GM23248 (cell line): Measurements from ENCODE around the gene RANBP3L. TPM values are rescaled to one million over a fixed set of nuclear protein-coding genes. Genes with fewer than 3 reads are reported as not detected.
A peak's percentile ranks its signal among the peaks of the same experiment; 100 is the strongest.

Experiments used
- DNase-seq: peaks from one replicate; pipeline ENCODE4 v3.0.0-alpha.2; 2015
- H2AFZ ChIP-seq: fragments of 200-600 bp; sonication (generic); 2 replicates; pipeline ENCODE4 v1.6.1; 2016; ENCODE audit warnings: antibody characterized with exemption
- H3F3A ChIP-seq: fragments of 200-600 bp; sonication (generic); 2 replicates; pipeline ENCODE4 v1.6.1; 2016; ENCODE audit warnings: mild to moderate bottlenecking, antibody characterized with exemption, mixed run types; ENCODE audit not compliant: insufficient read depth
- H3K27ac ChIP-seq: fragments of 200-600 bp; sonication (generic); 2 replicates; pipeline ENCODE4 v1.5.1; 2016; ENCODE audit warnings: mild to moderate bottlenecking
- H3K27me3 ChIP-seq: fragments of 200-600 bp; sonication (generic); replicated peaks from 2 replicates; pipeline ENCODE4 v1.6.1; 2016; ENCODE audit warnings: mild to moderate bottlenecking; ENCODE audit not compliant: insufficient read depth
- H3K36me3 ChIP-seq: fragments of 200-600 bp; sonication (generic); 2 replicates; pipeline ENCODE4 v1.6.1; 2016; ENCODE audit warnings: low read depth, mild to moderate bottlenecking
- H3K4me1 ChIP-seq: fragments of 200-600 bp; sonication (generic); 2 replicates; pipeline ENCODE4 v1.6.1; 2016; ENCODE audit warnings: mild to moderate bottlenecking; ENCODE audit not compliant: insufficient read depth
- H3K4me2 ChIP-seq: fragments of 200-600 bp; sonication (generic); one replicate; pipeline ENCODE4 v1.6.1; 2016; ENCODE audit warnings: mild to moderate bottlenecking; ENCODE audit not compliant: unreplicated experiment
- H3K4me3 ChIP-seq: fragments of 200-600 bp; sonication (generic); 2 replicates; pipeline ENCODE4 v1.5.1; 2016; ENCODE audit warnings: mild to moderate bottlenecking
- H3K79me2 ChIP-seq: fragments of 200-600 bp; sonication (generic); 2 replicates; pipeline ENCODE4 v1.6.1; 2016; ENCODE audit warnings: mild to moderate bottlenecking; ENCODE audit not compliant: insufficient read depth
- H3K9ac ChIP-seq: fragments of 200-600 bp; sonication (generic); 2 replicates; pipeline ENCODE4 v1.6.1; 2016; ENCODE audit warnings: mild to moderate bottlenecking
- H3K9me2 ChIP-seq: fragments of 200-600 bp; sonication (generic); 2 replicates; pipeline ENCODE4 v1.6.1; 2016; ENCODE audit warnings: mixed run types, mild to moderate bottlenecking, moderate library complexity; ENCODE audit not compliant: insufficient read depth
- H3K9me3 ChIP-seq: fragments of 200-600 bp; sonication (generic); one replicate; pipeline ENCODE4 v1.6.1; 2017; ENCODE audit warnings: low read depth
- H4K20me1 ChIP-seq: fragments of 200-600 bp; sonication (generic); 2 replicates; pipeline ENCODE4 v1.6.0; 2016; ENCODE audit not compliant: insufficient read depth
- EZH2 ChIP-seq: fragments of 200-600 bp; sonication (generic); IDR thresholded peaks from 2 replicates; pipeline ENCODE4 v1.6.1; 2018; ENCODE audit warnings: antibody characterized with exemption, mild to moderate bottlenecking; ENCODE audit not compliant: insufficient read depth, poor library complexity, severe bottlenecking
- EZH2phosphoT487 ChIP-seq: fragments of 200-600 bp; sonication (generic); IDR thresholded peaks from 2 replicates; pipeline ENCODE4 v1.6.1; 2018; ENCODE audit warnings: antibody characterized with exemption, moderate library complexity, mild to moderate bottlenecking, low read depth; ENCODE audit not compliant: insufficient read depth
- WGBS, 2 experiments: methylation state at CpG; one replicate each; pipeline ENCODE4 v1.1.6; 2015 to 2017; ENCODE audit warnings: low lambda C conversion rate in 2 of 2, low coverage in 1 of 2; ENCODE audit errors: missing lambda C conversion rate in 2 of 2; 5-methylcytosine and 5-hydroxymethylcytosine counted together
- in situ Hi-C: fragments of 300-500 bp; cut with MboI; formaldehyde crosslinking; loops from 2 replicates; pipeline ENCODE4 v1.15.0; 2020
- polyA plus RNA-seq: library from polyadenylated mRNA; unstranded; fragments of >200 nt; fragmentation: Nextera tagmentation; extraction: Ambion mirVana; gene quantifications from 2 replicates; pipeline ENCODE4 v1.2.1, GENCODE V29; 2016
- total RNA-seq: library from RNA; depleted of rRNA; stranded (reverse); fragments of >200 nt; shearing (Covaris generic); gene quantifications from 2 replicates; pipeline ENCODE4 v1.2.3, GENCODE V29; 2014

The RANBP3L gene
- total and polyA plus RNA-seq, 2 experiments from 2014 or later, result not detected

DNA sequence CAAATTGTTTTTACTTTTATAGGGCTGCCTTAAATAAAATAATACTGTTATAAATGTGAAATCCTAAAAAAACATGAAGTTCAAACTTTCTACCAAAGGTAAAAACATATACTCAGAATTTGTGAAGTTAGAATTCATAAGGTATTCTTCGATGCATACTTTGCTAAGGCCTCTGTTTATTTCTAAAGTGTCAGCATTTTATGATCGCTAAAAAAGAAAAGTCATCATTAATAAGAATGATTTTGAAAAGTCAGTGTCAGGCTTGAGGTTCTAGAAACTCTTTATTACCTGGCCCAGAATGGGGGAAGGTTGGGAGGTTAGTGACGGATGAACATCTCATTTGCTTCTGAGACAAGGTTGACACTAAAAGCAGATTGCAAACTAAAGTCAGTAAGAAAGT lies 33.8 kb downstream of the RANBP3L start:
- no peak overlapping the region for H3K4me3 ChIP-seq
- in situ Hi-C loops, result loop anchor here (25.0 kb wide), 1 partner anchor 419 kb away; no protein-coding TSS in a partner anchor
- H3K36me3 ChIP-seq, result no peaks in the 10 kb centered on the region
- no peaks in the 10 kb centered on the region for H3K9me2 ChIP-seq
- H3K4me1 ChIP-seq, result peaks cover 14% of the 10 kb centered on the region
- no peak overlapping the region for H3K9ac ChIP-seq
- H3K9me3 ChIP-seq, result no peaks in the 10 kb centered on the region
- TF ChIP-seq EZH2, result no peak
- no peak for TF ChIP-seq EZH2phosphoT487
- H4K20me1 ChIP-seq, result no peaks in the 10 kb centered on the region
- H3K27ac ChIP-seq, result no peak overlapping the region
- H3K4me2 ChIP-seq, result no peak overlapping the region
- WGBS, 2 experiments, result 97 to 98% methylated on average over 3 of the region's 3 CpGs
- H3K79me2 ChIP-seq, result no peaks in the 10 kb centered on the region
- no peaks in the 10 kb centered on the region for H3K27me3 ChIP-seq
- no peaks in the 10 kb centered on the region for H3F3A ChIP-seq
- DNase-seq, result no peak
- no peak overlapping the region for H2AFZ ChIP-seq

DNA sequence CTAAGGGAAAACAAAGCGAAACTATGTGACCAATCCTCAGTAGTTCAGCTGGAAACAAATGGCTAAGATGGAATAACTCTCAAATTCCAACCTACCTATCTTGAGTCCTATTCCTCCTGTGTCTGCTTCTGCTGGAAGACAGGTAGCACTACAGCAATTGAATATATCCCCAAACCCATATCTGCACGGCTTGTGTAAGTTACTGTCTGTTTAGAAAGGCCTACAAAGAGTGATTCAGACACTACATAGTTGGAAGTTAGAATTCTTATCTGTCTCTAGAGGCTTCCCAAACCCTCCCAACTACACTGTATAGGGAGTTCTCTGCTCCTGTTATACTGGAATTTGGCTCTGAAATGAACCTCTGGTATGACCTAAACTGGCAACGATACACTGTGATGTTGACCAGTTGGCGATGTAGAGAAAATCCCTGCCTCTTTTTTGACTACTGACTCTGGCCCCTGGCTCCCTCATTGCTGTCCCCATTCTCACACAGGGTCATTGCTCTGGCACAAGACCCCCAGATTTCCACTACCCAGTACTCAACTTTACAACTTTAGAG lies 37.4 kb downstream of the RANBP3L start:
- 90% methylated on average over 4 of the region's 4 CpGs for WGBS, 2 experiments
- H3K4me2 ChIP-seq, result no peak overlapping the region

DNA sequence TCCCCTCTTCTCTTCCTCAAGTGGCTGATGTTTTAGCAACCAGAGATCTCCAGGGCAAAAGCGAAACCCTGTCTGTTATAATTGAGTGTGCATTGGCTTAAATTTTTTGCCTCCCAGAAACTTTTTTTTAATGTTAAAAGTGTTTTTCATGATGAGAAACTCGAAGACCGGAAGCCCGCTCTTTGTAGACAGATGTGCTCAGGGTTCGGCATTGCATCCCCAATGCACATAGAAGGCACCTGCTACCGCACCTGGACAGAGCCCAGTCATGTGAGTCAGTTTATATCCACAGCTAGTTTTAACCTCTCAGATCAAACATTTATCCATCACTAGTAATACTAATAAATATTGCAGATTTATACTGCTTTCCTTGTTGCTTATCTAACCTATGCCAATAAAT lies 40.5 kb downstream of the RANBP3L start:
- Histone ChIP-seq H3K4me1 (no peaks in the 10 kb centered on the region), H3K9ac (no peak overlapping the region), H3K36me3 (no peaks in the 10 kb centered on the region), H2AFZ (no peak overlapping the region), H3K9me3 (no peaks in the 10 kb centered on the region), H4K20me1 (no peaks in the 10 kb centered on the region), H3K4me3 (no peak overlapping the region), H3K4me2 (no peak overlapping the region), H3F3A (no peaks in the 10 kb centered on the region), H3K27me3 (no peaks in the 10 kb centered on the region), H3K27ac (no peak overlapping the region), H3K9me2 (no peaks in the 10 kb centered on the region), H3K79me2 (no peaks in the 10 kb centered on the region)
- no peak for TF ChIP-seq EZH2
- no peak for TF ChIP-seq EZH2phosphoT487
- DNase-seq, result no peak
- in situ Hi-C loops, result loop anchor here (25.0 kb wide), 1 partner anchor 426 kb away; no protein-coding TSS in a partner anchor
- 79 to 84% methylated on average over 6 of the region's 6 CpGs for WGBS, 2 experiments

More for the DNA sequence above, 37.4 kb downstream of the RANBP3L start:
- Histone ChIP-seq H3K9me3 (no peaks in the 10 kb centered on the region), H3K4me1 (no peaks in the 10 kb centered on the region), H3K4me3 (no peak overlapping the region), H4K20me1 (no peaks in the 10 kb centered on the region), H3K27ac (no peak overlapping the region), H2AFZ (peak overlapping the region; percentile 41), H3K79me2 (no peaks in the 10 kb centered on the region), H3K9me2 (no peaks in the 10 kb centered on the region), H3K9ac (no peak overlapping the region), H3K27me3 (no peaks in the 10 kb centered on the region), H3F3A (no peaks in the 10 kb centered on the region), H3K36me3 (no peaks in the 10 kb centered on the region)
- no peak for DNase-seq
- in situ Hi-C loops, result loop anchor here (25.0 kb wide), 1 partner anchor 423 kb away; no protein-coding TSS in a partner anchor
- no peak for TF ChIP-seq EZH2phosphoT487
- no peak for TF ChIP-seq EZH2

DNA sequence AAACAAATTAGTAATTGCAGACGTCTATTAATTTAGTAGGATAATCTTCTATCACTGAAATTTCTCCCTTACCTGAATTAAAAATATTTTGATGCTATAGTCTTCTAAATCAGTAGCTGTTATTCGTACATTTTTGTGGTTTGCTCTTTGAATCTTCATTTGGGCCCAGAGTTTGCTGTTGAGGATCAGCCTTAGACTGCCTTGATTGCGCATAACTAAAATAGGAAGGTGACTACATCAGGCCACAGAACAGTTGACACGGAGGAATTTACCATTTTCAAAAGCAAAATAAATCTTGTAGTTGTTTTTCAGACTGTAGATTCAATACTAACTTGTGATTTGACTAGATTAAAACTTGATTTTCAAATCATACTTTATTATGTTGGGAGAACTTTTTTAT lies 48.1 kb downstream of the RANBP3L start:
- no peaks in the 10 kb centered on the region for H3F3A ChIP-seq
- no peak overlapping the region for H3K27ac ChIP-seq
- no peaks in the 10 kb centered on the region for H4K20me1 ChIP-seq
- DNase-seq, result no peak
- no peak overlapping the region for H3K9ac ChIP-seq
- H3K4me1 ChIP-seq, result no peaks in the 10 kb centered on the region
- H2AFZ ChIP-seq, result no peak overlapping the region
- no peaks in the 10 kb centered on the region for H3K27me3 ChIP-seq
- TF ChIP-seq EZH2 (no peak), EZH2phosphoT487 (no peak)
- no peaks in the 10 kb centered on the region for H3K36me3 ChIP-seq
- in situ Hi-C loops, result loop anchor here (25.0 kb wide), 1 partner anchor 434 kb away; no protein-coding TSS in a partner anchor
- H3K9me3 ChIP-seq, result no peaks in the 10 kb centered on the region
- no peak overlapping the region for H3K4me3 ChIP-seq
- no peaks in the 10 kb centered on the region for H3K79me2 ChIP-seq
- H3K4me2 ChIP-seq, result no peak overlapping the region
- WGBS, 2 experiments, result 67 to 68% methylated on average over 4 of the region's 4 CpGs
- H3K9me2 ChIP-seq, result no peaks in the 10 kb centered on the region
